Mesenchymal stem cell (in vitro differentiated cells and primary cell): Measurements from ENCODE around the gene NEK3.
"Not testable (repeated sequence)": the region's sequence is repeated elsewhere in the genome, so short reads cannot be mapped to it uniquely, and the experiment has no call there.

Experiments
- DNase-seq: peaks from one replicate; pipeline ENCODE4 v3.0.0-alpha.2; 2013
- H2AFZ ChIP-seq: one replicate; pipeline ENCODE4 v1.6.1; 2013; ENCODE audit warnings: low read depth, mild to moderate bottlenecking, control low read depth, inconsistent platforms, low read length, moderate library complexity
- H2AK5ac ChIP-seq: 2 replicates; pipeline ENCODE4 v1.6.1; 2013; ENCODE audit warnings: low read length, moderate library complexity, mild to moderate bottlenecking, inconsistent platforms; ENCODE audit not compliant: severe bottlenecking
- H2BK120ac ChIP-seq: one replicate; pipeline ENCODE4 v1.6.1; 2013; ENCODE audit warnings: low read depth, mild to moderate bottlenecking, inconsistent platforms, low read length, moderate library complexity
- H2BK12ac ChIP-seq, 2 experiments: one replicate each; pipeline ENCODE4 v1.6.1; 2013; ENCODE audit warnings: inconsistent platforms in 2 of 2, low read length in 2 of 2, mild to moderate bottlenecking in 2 of 2, moderate library complexity in 2 of 2, control low read depth in 1 of 2
- H2BK15ac ChIP-seq: one replicate; pipeline ENCODE4 v1.6.1; 2013; ENCODE audit warnings: mild to moderate bottlenecking, low read depth, inconsistent platforms; ENCODE audit not compliant: poor library complexity, severe bottlenecking
- H2BK5ac ChIP-seq: 2 replicates; pipeline ENCODE4 v1.6.1; 2013; ENCODE audit warnings: low read depth, mild to moderate bottlenecking, low read length, control low read depth, inconsistent platforms; ENCODE audit not compliant: poor library complexity, severe bottlenecking
- H3K14ac ChIP-seq, 2 experiments: one replicate each; pipeline ENCODE4 v1.6.1; 2013; ENCODE audit warnings: inconsistent platforms in 2 of 2, low read length in 2 of 2, control low read depth in 1 of 2, mild to moderate bottlenecking in 1 of 2, moderate library complexity in 1 of 2
- H3K18ac ChIP-seq, 2 experiments: one replicate each; pipeline ENCODE4 v1.6.1; 2013; ENCODE audit warnings: inconsistent platforms in 2 of 2, low read length in 2 of 2, control low read depth in 1 of 2, low read depth in 1 of 2, mild to moderate bottlenecking in 1 of 2
- H3K23ac ChIP-seq, 2 experiments: one replicate each; pipeline ENCODE4 v1.6.1; 2013; ENCODE audit warnings: inconsistent platforms in 2 of 2, low read length in 2 of 2, mild to moderate bottlenecking in 2 of 2, moderate library complexity in 2 of 2, control low read depth in 1 of 2
- H3K27ac ChIP-seq: 2 replicates; pipeline ENCODE4 v1.5.1; 2013; ENCODE audit warnings: mild to moderate bottlenecking, moderate library complexity, low read length, control low read depth, inconsistent platforms; ENCODE audit not compliant: poor library complexity, severe bottlenecking
- H3K27me3 ChIP-seq, 2 experiments: 2 replicates each; pipeline versions ENCODE4 v1.6.1 to v1.7.0; 2013; ENCODE audit warnings: low read length in 2 of 2, mild to moderate bottlenecking in 2 of 2, moderate library complexity in 2 of 2, control low read depth in 1 of 2, inconsistent platforms in 1 of 2; ENCODE audit not compliant: control insufficient read depth in 1 of 2, insufficient read depth in 1 of 2
- H3K36me3 ChIP-seq, 2 experiments: 2 replicates each; pipeline versions ENCODE4 v1.6.1 to v1.7.0; 2013; ENCODE audit warnings: low read length in 2 of 2, control low read depth in 1 of 2, inconsistent platforms in 1 of 2, low read depth in 1 of 2, mild to moderate bottlenecking in 1 of 2; ENCODE audit not compliant: insufficient read depth in 2 of 2, control insufficient read depth in 1 of 2
- H3K4ac ChIP-seq, 2 experiments: one replicate each; pipeline ENCODE4 v1.6.1; 2013; ENCODE audit warnings: inconsistent platforms in 2 of 2, low read length in 2 of 2, mild to moderate bottlenecking in 2 of 2, moderate library complexity in 2 of 2, control low read depth in 1 of 2, low read depth in 1 of 2
- H3K4me1 ChIP-seq: 2 replicates; pipeline ENCODE4 v1.6.1; 2013; ENCODE audit warnings: low read depth, low read length, control low read depth; ENCODE audit not compliant: control insufficient read depth, insufficient read depth
- H3K4me2 ChIP-seq: 2 replicates; pipeline ENCODE4 v1.6.1; 2013; ENCODE audit warnings: low read length, mild to moderate bottlenecking, inconsistent platforms; ENCODE audit not compliant: poor library complexity, severe bottlenecking
- H3K4me3 ChIP-seq, 2 experiments: 2 replicates each; pipeline versions ENCODE4 v1.5.1 to v1.7.0; 2013; ENCODE audit warnings: low read length in 2 of 2, mild to moderate bottlenecking in 2 of 2, control low read depth in 1 of 2, low read depth in 1 of 2; ENCODE audit not compliant: insufficient read depth in 1 of 2
- H3K79me1 ChIP-seq: replicated peaks from 2 replicates; pipeline ENCODE4 v1.6.1; 2013; ENCODE audit warnings: mild to moderate bottlenecking, control low read depth, low read length, inconsistent platforms; ENCODE audit not compliant: poor library complexity, severe bottlenecking
- H3K9ac ChIP-seq: 2 replicates; pipeline ENCODE4 v1.7.0; 2013; ENCODE audit warnings: mild to moderate bottlenecking, low read length, moderate library complexity
- H3K9me3 ChIP-seq: 2 replicates; pipeline ENCODE4 v1.7.0; 2013; ENCODE audit warnings: mild to moderate bottlenecking, low read length; ENCODE audit not compliant: control insufficient read depth
- H4K8ac ChIP-seq: one replicate; pipeline ENCODE4 v1.6.1; 2013; ENCODE audit warnings: inconsistent platforms, mild to moderate bottlenecking, low read length, moderate library complexity
- H4K91ac ChIP-seq: one replicate; pipeline ENCODE4 v1.6.1; 2013; ENCODE audit warnings: mild to moderate bottlenecking, low read length, inconsistent platforms
- WGBS: methylation state at CpG from one replicate; pipeline ENCODE4 v1.1.7; 2013; ENCODE audit warnings: mixed read lengths; 5-methylcytosine and 5-hydroxymethylcytosine counted together

NEK3 gene

GRCh38 chr13:52092087-52092486 is 67.3 kb downstream of the NEK3 start:
- Histone ChIP-seq H4K8ac (no peak overlapping the region), H3K14ac (no peak overlapping the region), H3K9ac (no peak overlapping the region), H2BK12ac (no peak overlapping the region), H3K18ac (no peak overlapping the region), H3K4me1 (no peaks in the 10 kb centered on the region), H2BK120ac (no peak overlapping the region), H2AK5ac (no peak overlapping the region), H3K79me1 (no peaks in the 10 kb centered on the region), H2AFZ (no peak overlapping the region), H3K4ac (no peak overlapping the region), H2BK15ac (no peak overlapping the region), H2BK5ac (no peak overlapping the region), H3K9me3 (peaks cover 3% of the 10 kb centered on the region), H3K36me3 (no peaks in the 10 kb centered on the region), H4K91ac (no peak overlapping the region), H3K27ac (no peak overlapping the region), H3K4me2 (no peak overlapping the region), H3K23ac (no peak overlapping the region), H3K4me3 (no peak overlapping the region), H3K27me3 (no peaks in the 10 kb centered on the region)
- DNase-seq = no peak
- no CpG with 5 or more reads among the region's 2 CpGs for WGBS

- WGBS = 95% methylated on average over 1 of the region's 2 CpGs
Measured at GRCh38 chr13:52091473-52091872, 67.9 kb downstream of the NEK3 start.

GRCh38 chr13:52085421-52085820 is 74.0 kb downstream of the NEK3 start:
- peak; percentile 80 for DNase-seq
- Histone ChIP-seq H2BK15ac (no peak overlapping the region), H3K14ac (no peak overlapping the region), H3K9me3 (no peaks in the 10 kb centered on the region), H3K4ac (no peak overlapping the region), H3K4me3 (no peak overlapping the region), H3K9ac (no peak overlapping the region), H3K27me3 (peaks cover 0 to 3% of the 10 kb centered on the region in 2 experiments), H4K8ac (no peak overlapping the region), H3K36me3 (no peaks in the 10 kb centered on the region), H2BK5ac (no peak overlapping the region), H3K4me2 (no peak overlapping the region), H2BK120ac (no peak overlapping the region), H3K27ac (no peak overlapping the region), H4K91ac (no peak overlapping the region), H2BK12ac (no peak overlapping the region), H3K4me1 (no peaks in the 10 kb centered on the region), H2AFZ (no peak overlapping the region), H3K79me1 (no peaks in the 10 kb centered on the region), H3K18ac (no peak overlapping the region), H2AK5ac (no peak overlapping the region), H3K23ac (no peak overlapping the region)
- WGBS = 94% methylated on average over 2 of the region's 2 CpGs

More at GRCh38 chr13:52091473-52091872, 67.9 kb downstream of the NEK3 start:
- H2BK120ac ChIP-seq = no peak overlapping the region
- no peak overlapping the region for H2BK5ac ChIP-seq
- H3K36me3 ChIP-seq = no peaks in the 10 kb centered on the region
- no peaks in the 10 kb centered on the region for H3K79me1 ChIP-seq
- H2AFZ ChIP-seq = no peak overlapping the region
- H2BK12ac ChIP-seq = no peak overlapping the region
- H3K4me3 ChIP-seq = no peak overlapping the region
- no peak overlapping the region for H4K91ac ChIP-seq
- no peak overlapping the region for H4K8ac ChIP-seq
- no peak overlapping the region for H3K23ac ChIP-seq
- no peak overlapping the region for H3K4me2 ChIP-seq
- H3K27me3 ChIP-seq = no peaks in the 10 kb centered on the region
- no peak overlapping the region for H3K14ac ChIP-seq
- DNase-seq = no peak
- H2BK15ac ChIP-seq = no peak overlapping the region
- H3K9me3 ChIP-seq = peaks cover 3% of the 10 kb centered on the region
- no peak overlapping the region for H3K18ac ChIP-seq
- no peaks in the 10 kb centered on the region for H3K4me1 ChIP-seq
- H3K4ac ChIP-seq = no peak overlapping the region
- H3K27ac ChIP-seq = no peak overlapping the region
- no peak overlapping the region for H2AK5ac ChIP-seq
- H3K9ac ChIP-seq = no peak overlapping the region

- not testable (repeated sequence) for H2BK120ac ChIP-seq, H3K9me3 ChIP-seq, DNase-seq, H3K23ac ChIP-seq, H2BK12ac ChIP-seq, H3K14ac ChIP-seq, H3K4ac ChIP-seq, H3K18ac ChIP-seq, H3K4me2 ChIP-seq, H2AFZ ChIP-seq, H3K36me3 ChIP-seq, H3K79me1 ChIP-seq, H2AK5ac ChIP-seq, H3K27ac ChIP-seq, H3K4me3 ChIP-seq, H4K8ac ChIP-seq, H2BK5ac ChIP-seq, H2BK15ac ChIP-seq, H3K4me1 ChIP-seq, H3K27me3 ChIP-seq, H3K9ac ChIP-seq, H4K91ac ChIP-seq
- 100% methylated on average over 1 of the region's 3 CpGs for WGBS
Measured at GRCh38 chr13:52084981-52085380, 74.4 kb downstream of the NEK3 start.
